HEK293 (cell line): Measurements from ENCODE around the gene PRKG1.

Experiments
- CTCF ChIA-PET: fragments of 350-600 bp; formaldehyde crosslinking; extraction: SDS; loops from one replicate; lab custom pipeline; 2021; ENCODE audit warnings: antibody characterized with exemption; lab: Yijun Ruan, JAX
- POLR2A ChIA-PET: fragments of 300-600 bp; formaldehyde crosslinking; extraction: SDS; loops from one replicate; lab custom pipeline; 2020; ENCODE audit warnings: antibody characterized with exemption, inconsistent platforms; lab: Yijun Ruan, JAX
- H3K27ac ChIP-seq: fragments of 200-500 bp; sonication (Bioruptor generic); 2 replicates; pipeline ENCODE4 v1.5.1; 2014; ENCODE audit warnings: low read depth, low read length, control low read depth, inconsistent platforms; ENCODE audit errors: extremely low read depth
- H3K36me3 ChIP-seq, 2 experiments: fragments of 200-500 bp in 1 of 2; sonication (Bioruptor generic) in 1 of 2; 1 replicate in 1 of 2; 2 replicates in 1 of 2; pipeline ENCODE4 v1.5.1; 2014 to 2017; ENCODE audit warnings: inconsistent platforms in 2 of 2, low read length in 2 of 2; ENCODE audit not compliant: control insufficient read depth in 2 of 2, insufficient read depth in 1 of 2
- H3K4me1 ChIP-seq: fragments of 200-500 bp; sonication (Bioruptor generic); 2 replicates; pipeline ENCODE4 v1.5.1; 2014; ENCODE audit warnings: mild to moderate bottlenecking, low read length, inconsistent platforms; ENCODE audit not compliant: control insufficient read depth, insufficient read depth
- H3K4me3 ChIP-seq: 2 replicates; pipeline ENCODE4 v1.5.1; 2011; ENCODE audit warnings: low read depth, mild to moderate bottlenecking, control low read depth, low read length, moderate library complexity
- H3K9me3 ChIP-seq: fragments of 200-500 bp; sonication (Bioruptor generic); 2 replicates; pipeline ENCODE4 v1.5.1; 2014; ENCODE audit warnings: low read depth, low read length, inconsistent platforms; ENCODE audit not compliant: control insufficient read depth, insufficient read depth
- GLI4 ChIP-seq: fragments of 450-650 bp; formaldehyde crosslinking; IDR thresholded peaks from 2 replicates; pipeline ENCODE4 v1.5.1; 2016; ENCODE audit warnings: missing biosample characterization, missing genetic modification characterization
- HIC1 ChIP-seq: fragments of 450-650 bp; formaldehyde crosslinking; IDR thresholded peaks from 2 replicates; pipeline ENCODE4 v1.5.1; 2016; ENCODE audit warnings: missing biosample characterization, missing genetic modification characterization
- KLF9 ChIP-seq: fragments of 450-650 bp; formaldehyde crosslinking; IDR thresholded peaks from 2 replicates; pipeline ENCODE4 v1.5.1; 2016; ENCODE audit warnings: missing biosample characterization, missing genetic modification characterization, low read depth
- RBAK ChIP-seq: fragments of 450-650 bp; formaldehyde crosslinking; IDR thresholded peaks from 2 replicates; pipeline ENCODE4 v1.5.1; 2016; ENCODE audit warnings: missing biosample characterization, missing genetic modification characterization
- REPIN1 ChIP-seq: fragments of 450-650 bp; formaldehyde crosslinking; IDR thresholded peaks from 2 replicates; pipeline ENCODE4 v1.5.1; 2017; ENCODE audit warnings: missing biosample characterization, missing genetic modification characterization, low read depth
- TSHZ1 ChIP-seq: fragments of 450-650 bp; formaldehyde crosslinking; IDR thresholded peaks from 2 replicates; pipeline ENCODE4 v1.5.1; 2016; ENCODE audit warnings: missing biosample characterization, missing genetic modification characterization, borderline replicate concordance
- ZBTB8A ChIP-seq: fragments of 450-650 bp; formaldehyde crosslinking; IDR thresholded peaks from 2 replicates; pipeline ENCODE4 v1.5.1; 2016; ENCODE audit warnings: missing biosample characterization, missing genetic modification characterization
- ZNF184 ChIP-seq: fragments of 450-650 bp; IDR thresholded peaks from 2 replicates; pipeline ENCODE4 v1.5.1; 2018; ENCODE audit warnings: missing biosample characterization, mild to moderate bottlenecking, missing genetic modification characterization
- ZNF211 ChIP-seq: fragments of 450-650 bp; formaldehyde crosslinking; IDR thresholded peaks from 2 replicates; pipeline ENCODE4 v1.5.1; 2016; ENCODE audit warnings: low read depth, missing biosample characterization, missing genetic modification characterization
- ZNF221 ChIP-seq: fragments of 450-650 bp; formaldehyde crosslinking; IDR thresholded peaks from 2 replicates; pipeline ENCODE4 v1.5.1; 2017; ENCODE audit warnings: missing biosample characterization, missing genetic modification characterization, borderline replicate concordance
- ZNF239 ChIP-seq: fragments of 450-650 bp; formaldehyde crosslinking; IDR thresholded peaks from 2 replicates; pipeline ENCODE4 v1.5.1; 2016; ENCODE audit warnings: missing biosample characterization, missing genetic modification characterization
- ZNF24 ChIP-seq: fragments of 450-650 bp; formaldehyde crosslinking; IDR thresholded peaks from 2 replicates; pipeline ENCODE4 v1.5.1; 2016; ENCODE audit warnings: missing biosample characterization, missing genetic modification characterization
- ZNF248 ChIP-seq: fragments of 450-650 bp; formaldehyde crosslinking; IDR thresholded peaks from 2 replicates; pipeline ENCODE4 v1.5.1; 2017; ENCODE audit warnings: missing biosample characterization, missing genetic modification characterization
- ZNF266 ChIP-seq: fragments of 450-650 bp; formaldehyde crosslinking; IDR thresholded peaks from 2 replicates; pipeline ENCODE4 v1.5.1; 2016; ENCODE audit warnings: missing biosample characterization, missing genetic modification characterization, low read depth
- ZNF335 ChIP-seq: fragments of 450-650 bp; formaldehyde crosslinking; conservative IDR thresholded peaks from 2 replicates; pipeline ENCODE4 v1.5.1; 2016; ENCODE audit warnings: missing biosample characterization, missing genetic modification characterization
- ZNF391 ChIP-seq: fragments of 450-650 bp; formaldehyde crosslinking; IDR thresholded peaks from 2 replicates; pipeline ENCODE4 v1.5.1; 2016; ENCODE audit warnings: low read depth, missing biosample characterization, missing genetic modification characterization, borderline replicate concordance
- ZNF416 ChIP-seq: fragments of 450-650 bp; formaldehyde crosslinking; IDR thresholded peaks from 2 replicates; pipeline ENCODE4 v1.5.1; 2016; ENCODE audit warnings: missing biosample characterization, missing genetic modification characterization
- ZNF510 ChIP-seq: fragments of 450-650 bp; formaldehyde crosslinking; IDR thresholded peaks from 2 replicates; pipeline ENCODE4 v1.5.1; 2018; ENCODE audit warnings: mild to moderate bottlenecking, missing genetic modification characterization, missing biosample characterization; ENCODE audit not compliant: insufficient replicate concordance
- ZNF521 ChIP-seq: fragments of 450-650 bp; formaldehyde crosslinking; IDR thresholded peaks from 2 replicates; pipeline ENCODE4 v1.5.1; 2017; ENCODE audit warnings: missing biosample characterization, mild to moderate bottlenecking, missing genetic modification characterization
- ZNF621 ChIP-seq: fragments of 450-650 bp; formaldehyde crosslinking; IDR thresholded peaks from 2 replicates; pipeline ENCODE4 v1.5.1; 2017; ENCODE audit warnings: missing biosample characterization, missing genetic modification characterization
- ZNF707 ChIP-seq: fragments of 450-650 bp; formaldehyde crosslinking; IDR thresholded peaks from 2 replicates; pipeline ENCODE4 v1.5.1; 2016; ENCODE audit warnings: missing biosample characterization, missing genetic modification characterization
- ZNF791 ChIP-seq: fragments of 450-650 bp; formaldehyde crosslinking; IDR thresholded peaks from 2 replicates; pipeline ENCODE4 v1.5.1; 2016; ENCODE audit warnings: missing biosample characterization, missing genetic modification characterization
- ZSCAN16 ChIP-seq: fragments of 450-650 bp; formaldehyde crosslinking; IDR thresholded peaks from 2 replicates; pipeline ENCODE4 v1.5.1; 2016; ENCODE audit warnings: missing biosample characterization, missing genetic modification characterization
- TF ChIP-seq, protein P1 (sequence below): fragments of 450-650 bp; formaldehyde crosslinking; IDR thresholded peaks from 2 replicates; pipeline ENCODE4 v1.5.1; 2017; ENCODE audit warnings: missing biosample characterization, missing genetic modification characterization

PRKG1 gene

GRCh38 chr10:51643734-51644133 is 569.4 kb downstream of the PRKG1 start:
- Histone ChIP-seq H3K9me3 (no peaks in the 10 kb centered on the region), H3K36me3 (no peaks in the 10 kb centered on the region), H3K4me3 (no peak overlapping the region), H3K27ac (no peak overlapping the region), H3K4me1 (0 out of 2 replicates have a peak, but pooled peaks cover 6% of the 10 kb centered on the region)
- ChIA-PET POLR2A (no interaction called here), CTCF (no interaction called here)
- TF ChIP-seq ZNF521 (tag by site-specific recombination): no peak
- TF ChIP-seq ZNF184 (tag by site-specific recombination): no peak
- TF ChIP-seq, protein P1, sequence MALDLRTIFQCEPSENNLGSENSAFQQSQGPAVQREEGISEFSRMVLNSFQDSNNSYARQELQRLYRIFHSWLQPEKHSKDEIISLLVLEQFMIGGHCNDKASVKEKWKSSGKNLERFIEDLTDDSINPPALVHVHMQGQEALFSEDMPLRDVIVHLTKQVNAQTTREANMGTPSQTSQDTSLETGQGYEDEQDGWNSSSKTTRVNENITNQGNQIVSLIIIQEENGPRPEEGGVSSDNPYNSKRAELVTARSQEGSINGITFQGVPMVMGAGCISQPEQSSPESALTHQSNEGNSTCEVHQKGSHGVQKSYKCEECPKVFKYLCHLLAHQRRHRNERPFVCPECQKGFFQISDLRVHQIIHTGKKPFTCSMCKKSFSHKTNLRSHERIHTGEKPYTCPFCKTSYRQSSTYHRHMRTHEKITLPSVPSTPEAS (tag by site-specific recombination): no peak
- TF ChIP-seq ZNF266 (tag by site-specific recombination): no peak
- TF ChIP-seq ZNF211: no peak
- no peak for TF ChIP-seq ZSCAN16 (tag by site-specific recombination)

GRCh38 chr10:51649064-51649463 is 574.8 kb downstream of the PRKG1 start:
- H3K36me3 ChIP-seq: no peaks in the 10 kb centered on the region
- H3K4me3 ChIP-seq: no peak overlapping the region
- TF ChIP-seq ZNF239 (tag by site-specific recombination) (no peak), ZNF510 (no peak), HIC1 (tag by site-specific recombination) (no peak), ZNF416 (tag by site-specific recombination) (no peak), ZNF621 (no peak), ZNF221 (tag by site-specific recombination) (no peak), TSHZ1 (tag by site-specific recombination) (no peak), ZNF707 (tag by site-specific recombination) (no peak), ZNF791 (no peak), ZNF248 (tag by site-specific recombination) (no peak), REPIN1 (tag by site-specific recombination) (no peak), ZNF24 (tag by site-specific recombination) (no peak), ZNF335 (no peak), ZNF391 (tag by site-specific recombination) (no peak), GLI4 (no peak), KLF9 (tag by site-specific recombination) (no peak), ZBTB8A (tag by site-specific recombination) (no peak), RBAK (tag by site-specific recombination) (no peak)
- no peaks in the 10 kb centered on the region for H3K9me3 ChIP-seq
- ChIA-PET CTCF (no interaction called here), POLR2A (no interaction called here)
- H3K27ac ChIP-seq: no peak overlapping the region
- no peaks in the 10 kb centered on the region for H3K4me1 ChIP-seq
